HepG2 (cell line): Measurements from ENCODE around the gene SERPINB11.

Experiments used
- GABPA ChIP-seq, 2 experiments: IDR thresholded peaks; 2 replicates each; pipeline ENCODE4 v1.6.1; 2011 to 2016; ENCODE audit warnings: low read depth in 2 of 2, low read length in 1 of 2, missing biosample characterization in 1 of 2, missing genetic modification characterization in 1 of 2
- MTA3 ChIP-seq: sonication (generic); formaldehyde crosslinking; IDR thresholded peaks from 2 replicates; pipeline ENCODE4 v1.4.0; 2020; ENCODE audit warnings: missing genetic modification reagents
- STAT5B ChIP-seq: sonication (generic); formaldehyde crosslinking; IDR thresholded peaks from 2 replicates; pipeline ENCODE4 v1.4.0; 2020; ENCODE audit warnings: missing genetic modification reagents
- TF ChIP-seq, protein P1 (sequence below): sonication (generic); formaldehyde crosslinking; IDR thresholded peaks from 2 replicates; pipeline ENCODE4 v1.5.1; 2020; ENCODE audit warnings: mild to moderate bottlenecking, missing genetic modification reagents, borderline replicate concordance
- TF ChIP-seq, protein P2 (sequence below): sonication (generic); formaldehyde crosslinking; IDR thresholded peaks from 2 replicates; pipeline ENCODE4 v1.5.0; 2020; ENCODE audit warnings: mild to moderate bottlenecking, missing genetic modification reagents, moderate library complexity

DNA sequence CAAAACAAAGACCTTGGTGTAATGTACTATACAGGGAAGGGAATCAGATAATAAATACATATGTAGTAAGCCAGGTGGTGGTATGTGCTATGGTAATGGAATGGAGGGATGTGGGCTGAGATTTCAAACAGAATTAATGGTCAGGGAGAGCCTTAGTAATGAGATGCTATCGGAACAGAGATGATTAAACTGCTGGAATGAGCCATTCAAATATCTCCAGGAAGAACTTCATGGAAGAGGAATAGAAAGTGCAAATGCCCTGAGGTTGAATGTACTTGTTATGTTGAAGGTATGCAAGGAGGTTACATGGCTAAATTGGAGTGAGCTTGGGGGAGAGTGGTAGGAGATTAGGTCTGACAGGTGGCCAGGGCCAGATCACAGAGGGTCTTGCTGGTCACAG is 5.1 kb downstream of the SERPINB11 start:
- TF ChIP-seq STAT5B, result no peak
- no peak for TF ChIP-seq GABPA (IDR thresholded peaks at IDR 0.05; ENCODE audit: low read depth, low read length)
- no peak for TF ChIP-seq GABPA (CRISPR knock-in tag; IDR thresholded peaks at IDR 0.05; ENCODE audit: low read depth)
- TF ChIP-seq, protein P1, sequence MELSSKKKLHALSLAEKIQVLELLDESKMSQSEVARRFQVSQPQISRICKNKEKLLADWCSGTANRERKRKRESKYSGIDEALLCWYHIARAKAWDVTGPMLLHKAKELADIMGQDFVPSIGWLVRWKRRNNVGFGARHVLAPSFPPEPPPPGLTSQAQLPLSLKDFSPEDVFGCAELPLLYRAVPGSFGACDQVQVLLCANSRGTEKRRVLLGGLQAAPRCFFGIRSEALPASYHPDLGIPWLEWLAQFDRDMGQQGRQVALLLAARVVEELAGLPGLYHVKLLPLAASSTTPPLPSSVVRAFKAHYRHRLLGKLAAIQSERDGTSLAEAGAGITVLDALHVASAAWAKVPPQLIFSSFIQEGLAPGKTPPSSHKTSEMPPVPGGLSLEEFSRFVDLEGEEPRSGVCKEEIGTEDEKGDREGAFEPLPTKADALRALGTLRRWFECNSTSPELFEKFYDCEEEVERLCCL (CRISPR knock-in tag), result no peak
- TF ChIP-seq, protein P2, sequence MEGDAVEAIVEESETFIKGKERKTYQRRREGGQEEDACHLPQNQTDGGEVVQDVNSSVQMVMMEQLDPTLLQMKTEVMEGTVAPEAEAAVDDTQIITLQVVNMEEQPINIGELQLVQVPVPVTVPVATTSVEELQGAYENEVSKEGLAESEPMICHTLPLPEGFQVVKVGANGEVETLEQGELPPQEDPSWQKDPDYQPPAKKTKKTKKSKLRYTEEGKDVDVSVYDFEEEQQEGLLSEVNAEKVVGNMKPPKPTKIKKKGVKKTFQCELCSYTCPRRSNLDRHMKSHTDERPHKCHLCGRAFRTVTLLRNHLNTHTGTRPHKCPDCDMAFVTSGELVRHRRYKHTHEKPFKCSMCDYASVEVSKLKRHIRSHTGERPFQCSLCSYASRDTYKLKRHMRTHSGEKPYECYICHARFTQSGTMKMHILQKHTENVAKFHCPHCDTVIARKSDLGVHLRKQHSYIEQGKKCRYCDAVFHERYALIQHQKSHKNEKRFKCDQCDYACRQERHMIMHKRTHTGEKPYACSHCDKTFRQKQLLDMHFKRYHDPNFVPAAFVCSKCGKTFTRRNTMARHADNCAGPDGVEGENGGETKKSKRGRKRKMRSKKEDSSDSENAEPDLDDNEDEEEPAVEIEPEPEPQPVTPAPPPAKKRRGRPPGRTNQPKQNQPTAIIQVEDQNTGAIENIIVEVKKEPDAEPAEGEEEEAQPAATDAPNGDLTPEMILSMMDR (CRISPR knock-in tag), result no peak
- no peak for TF ChIP-seq MTA3 (CRISPR knock-in tag)
